Measurements from ENCODE around the gene RHOA.
"Not testable (repeated sequence)": the region's sequence is repeated elsewhere in the genome, so short reads cannot be mapped to it uniquely, and the experiment has no call there.

RHOA gene

GRCh38 chr3:49341996-49342395 is 69.8 kb downstream of the RHOA start:
- H3K4me1 ChIP-seq (ENCODE audit: insufficient read depth, low read length), result peaks cover 4% of the 10 kb centered on the region
- H3K9me3 ChIP-seq (ENCODE audit: insufficient read depth, low read depth, low read length), result no peaks in the 10 kb centered on the region
- no peak overlapping the region for H3K4me3 ChIP-seq (ENCODE audit: low read length)
- H3K36me3 ChIP-seq (ENCODE audit: insufficient read depth, low read length), result no peaks in the 10 kb centered on the region
- no peak overlapping the region for H3K9ac ChIP-seq (ENCODE audit: low read depth, low read length)
- no peak overlapping the region for H3K27ac ChIP-seq (ENCODE audit: low read depth, low read length)
- WGBS, result 96% methylated on average over 3 of the region's 6 CpGs
- no peaks in the 10 kb centered on the region for H3K27me3 ChIP-seq (ENCODE audit: insufficient read depth, low read length)

GRCh38 chr3:49339941-49340800 is 71.6 kb downstream of the RHOA start, which contains the start of gene USP4:
USP4 (minus strand) TSS chr3:49340053; CDS start chr3:49340024, 29 bp downstream.
- WGBS, result 1% methylated on average over 70 of the region's 70 CpGs
- H3K27me3 ChIP-seq (ENCODE audit: insufficient read depth, low read length), result no peaks in the 10 kb centered on the region
- no peaks in the 10 kb centered on the region for H3K9me3 ChIP-seq (ENCODE audit: insufficient read depth, low read depth, low read length)
- H3K36me3 ChIP-seq (ENCODE audit: insufficient read depth, low read length), result peaks cover 10% of the 10 kb centered on the region
- peak within 1 kb of the TSS; percentile 81 for H3K9ac ChIP-seq (ENCODE audit: low read depth, low read length)
- H3K27ac ChIP-seq (ENCODE audit: low read depth, low read length), result peak within 1 kb of the TSS; percentile 93
- peaks cover 4% of the 10 kb centered on the region for H3K4me1 ChIP-seq (ENCODE audit: insufficient read depth, low read length)
- peak within 1 kb of the TSS; percentile 97 for H3K4me3 ChIP-seq (ENCODE audit: low read length)

GRCh38 chr3:49339581-49339940 is 72.2 kb downstream of the RHOA start:
- no peaks in the 10 kb centered on the region for H3K9me3 ChIP-seq (ENCODE audit: insufficient read depth, low read depth, low read length)
- H3K4me1 ChIP-seq (ENCODE audit: insufficient read depth, low read length), result peaks cover 4% of the 10 kb centered on the region
- H3K4me3 ChIP-seq (ENCODE audit: low read length), result peak overlapping the region; percentile 97
- 5% methylated on average over 17 of the region's 17 CpGs for WGBS
- peaks cover 16% of the 10 kb centered on the region for H3K36me3 ChIP-seq (ENCODE audit: insufficient read depth, low read length)
- H3K9ac ChIP-seq (ENCODE audit: low read depth, low read length), result peak overlapping the region; percentile 81
- no peaks in the 10 kb centered on the region for H3K27me3 ChIP-seq (ENCODE audit: insufficient read depth, low read length)
- H3K27ac ChIP-seq (ENCODE audit: low read depth, low read length), result peak overlapping the region; percentile 93

- Histone ChIP-seq H3K27me3 (ENCODE audit: insufficient read depth, low read length) (no peaks in the 10 kb centered on the region), H3K27ac (ENCODE audit: low read depth, low read length) (no peak overlapping the region), H3K9me3 (ENCODE audit: insufficient read depth, low read depth, low read length) (no peaks in the 10 kb centered on the region), H3K9ac (ENCODE audit: low read depth, low read length) (no peak overlapping the region), H3K36me3 (ENCODE audit: insufficient read depth, low read length) (peaks cover 55% of the 10 kb centered on the region), H3K4me1 (ENCODE audit: insufficient read depth, low read length) (no peaks in the 10 kb centered on the region), H3K4me3 (ENCODE audit: low read length) (no peak overlapping the region)
- 97% methylated on average over 4 of the region's 5 CpGs for WGBS
Measured at GRCh38 chr3:49333916-49334633, 77.7 kb downstream of the RHOA start.

- Histone ChIP-seq H3K9ac (ENCODE audit: low read depth, low read length) (no peak overlapping the region), H3K9me3 (ENCODE audit: insufficient read depth, low read depth, low read length) (no peaks in the 10 kb centered on the region), H3K27me3 (ENCODE audit: insufficient read depth, low read length) (no peaks in the 10 kb centered on the region), H3K4me3 (ENCODE audit: low read length) (no peak overlapping the region), H3K36me3 (ENCODE audit: insufficient read depth, low read length) (peaks cover 56% of the 10 kb centered on the region), H3K27ac (ENCODE audit: low read depth, low read length) (no peak overlapping the region), H3K4me1 (ENCODE audit: insufficient read depth, low read length) (no peaks in the 10 kb centered on the region)
- 98% methylated on average over 3 of the region's 3 CpGs for WGBS
Measured at GRCh38 chr3:49333091-49333490, 78.7 kb downstream of the RHOA start.

- H3K9me3 ChIP-seq (ENCODE audit: insufficient read depth, low read depth, low read length), result no peaks in the 10 kb centered on the region
- WGBS, result 92% methylated on average over 4 of the region's 4 CpGs
- no peak overlapping the region for H3K9ac ChIP-seq (ENCODE audit: low read depth, low read length)
- peaks cover 67% of the 10 kb centered on the region for H3K36me3 ChIP-seq (ENCODE audit: insufficient read depth, low read length)
- H3K4me3 ChIP-seq (ENCODE audit: low read length), result no peak overlapping the region
- H3K27ac ChIP-seq (ENCODE audit: low read depth, low read length), result no peak overlapping the region
- H3K27me3 ChIP-seq (ENCODE audit: insufficient read depth, low read length), result no peaks in the 10 kb centered on the region
- no peaks in the 10 kb centered on the region for H3K4me1 ChIP-seq (ENCODE audit: insufficient read depth, low read length)
Measured at GRCh38 chr3:49329186-49329585, 82.6 kb downstream of the RHOA start.

GRCh38 chr3:49328350-49328749 is 83.4 kb downstream of the RHOA start:
- WGBS, result 93% methylated on average over 2 of the region's 2 CpGs
- H3K4me1 ChIP-seq (ENCODE audit: insufficient read depth, low read length); H3K27ac ChIP-seq (ENCODE audit: low read depth, low read length); H3K9ac ChIP-seq (ENCODE audit: low read depth, low read length); H3K4me3 ChIP-seq (ENCODE audit: low read length); H3K9me3 ChIP-seq (ENCODE audit: insufficient read depth, low read depth, low read length); H3K27me3 ChIP-seq (ENCODE audit: insufficient read depth, low read length): not testable (repeated sequence)
- H3K36me3 ChIP-seq (ENCODE audit: insufficient read depth, low read length), result peaks cover 69% of the 10 kb centered on the region

GRCh38 chr3:49327485-49327884 is 84.3 kb downstream of the RHOA start:
- H3K27ac ChIP-seq (ENCODE audit: low read depth, low read length), result no peak overlapping the region
- H3K27me3 ChIP-seq (ENCODE audit: insufficient read depth, low read length), result no peaks in the 10 kb centered on the region
- no peaks in the 10 kb centered on the region for H3K9me3 ChIP-seq (ENCODE audit: insufficient read depth, low read depth, low read length)
- no peak overlapping the region for H3K4me3 ChIP-seq (ENCODE audit: low read length)
- H3K9ac ChIP-seq (ENCODE audit: low read depth, low read length), result no peak overlapping the region
- H3K4me1 ChIP-seq (ENCODE audit: insufficient read depth, low read length), result no peaks in the 10 kb centered on the region
- H3K36me3 ChIP-seq (ENCODE audit: insufficient read depth, low read length), result peaks cover 68% of the 10 kb centered on the region
- 97% methylated on average over 7 of the region's 7 CpGs for WGBS

- no peaks in the 10 kb centered on the region for H3K27me3 ChIP-seq (ENCODE audit: insufficient read depth, low read length)
- no peak overlapping the region for H3K27ac ChIP-seq (ENCODE audit: low read depth, low read length)
- peaks cover 73% of the 10 kb centered on the region for H3K36me3 ChIP-seq (ENCODE audit: insufficient read depth, low read length)
- WGBS, result 98% methylated on average over 7 of the region's 7 CpGs
- no peak overlapping the region for H3K4me3 ChIP-seq (ENCODE audit: low read length)
- no peaks in the 10 kb centered on the region for H3K9me3 ChIP-seq (ENCODE audit: insufficient read depth, low read depth, low read length)
- no peaks in the 10 kb centered on the region for H3K4me1 ChIP-seq (ENCODE audit: insufficient read depth, low read length)
- H3K9ac ChIP-seq (ENCODE audit: low read depth, low read length), result no peak overlapping the region
Measured at GRCh38 chr3:49324768-49325167, 87.0 kb downstream of the RHOA start.

GRCh38 chr3:49316696-49317457 is 94.9 kb downstream of the RHOA start:
- Histone ChIP-seq H3K36me3 (ENCODE audit: insufficient read depth, low read length) (peaks cover 38% of the 10 kb centered on the region), H3K9ac (ENCODE audit: low read depth, low read length) (no peak overlapping the region)
- WGBS, result 96% methylated on average over 16 of the region's 16 CpGs

More at GRCh38 chr3:49316696-49317457, 94.9 kb downstream of the RHOA start:
- no peaks in the 10 kb centered on the region for H3K4me1 ChIP-seq (ENCODE audit: insufficient read depth, low read length)
- H3K27ac ChIP-seq (ENCODE audit: low read depth, low read length), result no peak overlapping the region
- H3K27me3 ChIP-seq (ENCODE audit: insufficient read depth, low read length), result no peaks in the 10 kb centered on the region
- H3K9me3 ChIP-seq (ENCODE audit: insufficient read depth, low read depth, low read length), result no peaks in the 10 kb centered on the region
- H3K4me3 ChIP-seq (ENCODE audit: low read length), result no peak overlapping the region
